ENCODE measurements around the gene MAP7D3. TPM values are rescaled to one million over a fixed set of nuclear protein-coding genes. Genes with fewer than 3 reads are reported as not detected.

The MAP7D3 gene
- total and polyA plus RNA-seq, 4 donors = 9.8 to 30.9 (median 26.7) TPM

DNA sequence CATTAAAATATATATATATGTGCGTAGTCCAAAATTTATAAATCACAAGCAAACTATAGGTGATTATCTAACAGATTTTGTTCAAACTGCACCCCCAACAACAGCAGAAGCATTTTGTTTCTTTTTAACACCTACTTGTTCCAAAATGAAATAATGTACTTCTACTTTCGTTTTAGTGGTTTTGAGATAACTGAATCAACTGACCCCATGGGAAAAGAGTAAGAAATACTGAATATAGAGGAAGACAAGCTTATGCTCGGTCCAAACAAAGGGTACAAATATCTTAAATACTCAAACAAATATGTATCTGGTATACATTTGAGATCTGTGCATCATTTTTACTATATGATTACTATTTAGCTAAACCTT lies 22.4 kb downstream of the MAP7D3 start:
- Histone ChIP-seq H3K9me3 (ENCODE audit: control insufficient read depth, low read length) (no peaks in the 10 kb centered on the region), H3K27me3 (ENCODE audit: control insufficient read depth in 1 of 2, insufficient read depth in 2 of 2, low read length in 1 of 2) (peaks cover 0 to 4% of the 10 kb centered on the region in 2 donors), H3K27ac (ENCODE audit: low read depth in 1 of 2, low read length in 2 of 2) (no peak overlapping the region), H3K4me3 (ENCODE audit: low read length in 2 of 2) (no peak overlapping the region), H3K4me1 (ENCODE audit: control insufficient read depth in 1 of 2, insufficient read depth in 2 of 2, low read length in 2 of 2) (no peaks in the 10 kb centered on the region), H3K36me3 (ENCODE audit: control insufficient read depth in 1 of 2, insufficient read depth in 2 of 2, low read length in 1 of 2) (peaks cover 0 to 5% of the 10 kb centered on the region in 2 donors)
- intact Hi-C loops (cut with DNase I) = no loop called here
- WGBS, 2 donors = 62 to 67% methylated on average over 3 of the region's 3 CpGs
- DNase-seq (no peak), ATAC-seq (ENCODE audit: low FRiP score) (no peak)

DNA sequence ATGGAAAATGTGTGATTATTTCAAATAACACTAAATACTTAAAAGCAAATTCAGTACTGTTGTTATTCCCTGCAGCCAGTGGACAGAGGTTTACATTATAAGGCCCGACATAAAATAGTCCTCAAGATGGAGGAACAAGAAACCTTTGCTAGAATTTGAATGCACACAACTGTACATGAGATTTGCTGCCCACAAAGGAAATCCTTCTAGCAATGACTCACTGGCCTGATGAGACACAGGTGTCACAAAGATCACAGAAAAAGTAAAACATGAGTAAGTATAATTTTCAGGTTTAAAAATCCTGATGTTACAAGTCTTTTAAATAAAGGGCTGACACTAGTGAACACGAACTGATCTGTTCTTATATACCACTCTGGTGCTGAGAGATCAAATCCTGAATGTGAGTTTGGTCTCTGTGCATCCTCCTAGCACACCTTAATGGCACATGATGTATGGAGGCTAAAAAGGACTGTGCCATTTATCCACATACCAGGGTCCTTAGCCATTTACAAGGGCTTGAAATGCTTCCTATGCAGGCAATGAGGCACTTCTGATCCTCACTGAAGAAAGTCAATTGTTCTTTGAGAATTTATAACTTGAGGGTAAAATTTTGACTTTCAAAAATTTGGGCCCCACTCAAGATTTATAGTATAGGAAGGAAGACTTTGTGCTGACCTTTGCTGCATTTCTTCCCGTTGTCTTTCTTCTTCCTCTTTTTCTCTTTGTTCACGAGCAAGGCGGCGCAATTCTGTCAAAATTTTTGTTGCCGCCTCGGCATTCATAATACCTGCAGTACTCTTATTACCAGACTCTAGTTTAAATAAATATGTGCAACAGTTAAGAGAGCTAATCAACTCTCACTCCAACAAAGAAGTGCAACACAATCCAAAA lies 23.0 kb downstream of the MAP7D3 start:
- WGBS, 2 donors = 77 to 87% methylated on average over 8 of the region's 8 CpGs
- H3K4me1 ChIP-seq (ENCODE audit: control insufficient read depth in 1 of 2, insufficient read depth in 2 of 2, low read length in 2 of 2) = no peaks in the 10 kb centered on the region
- ATAC-seq (ENCODE audit: low FRiP score) = no peak
- H3K9me3 ChIP-seq (ENCODE audit: control insufficient read depth, low read length) = no peaks in the 10 kb centered on the region
- H3K4me3 ChIP-seq (ENCODE audit: low read length in 2 of 2) = no peak overlapping the region
- DNase-seq = no peak
- intact Hi-C loops (cut with DNase I) = no loop called here
- peaks cover 0 to 4% of the 10 kb centered on the region in 2 donors for H3K27me3 ChIP-seq (ENCODE audit: control insufficient read depth in 1 of 2, insufficient read depth in 2 of 2, low read length in 1 of 2)
- no peak overlapping the region for H3K27ac ChIP-seq (ENCODE audit: low read depth in 1 of 2, low read length in 2 of 2)
- H3K36me3 ChIP-seq (ENCODE audit: control insufficient read depth in 1 of 2, insufficient read depth in 2 of 2, low read length in 1 of 2) = peaks cover 0 to 5% of the 10 kb centered on the region in 2 donors

DNA sequence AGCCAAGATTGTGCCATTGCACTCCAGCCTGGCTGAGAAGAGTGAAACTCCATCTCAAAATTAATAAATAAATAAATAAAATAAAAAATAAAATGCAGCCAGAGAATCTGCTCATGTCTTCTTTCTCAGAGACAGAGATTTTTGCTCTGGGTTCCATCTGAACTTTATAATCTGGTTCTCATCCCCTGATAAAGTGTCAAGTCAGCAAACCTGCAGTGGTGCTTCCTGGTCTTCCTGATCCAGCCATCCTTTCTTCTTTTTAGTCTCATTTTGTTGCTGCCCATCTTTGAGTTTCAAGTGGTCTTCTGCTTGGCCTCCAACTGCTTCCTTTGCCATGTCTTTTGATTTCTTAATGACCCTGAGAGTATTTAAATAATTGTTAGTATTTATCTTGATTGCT lies 24.1 kb downstream of the MAP7D3 start:
- intact Hi-C loops (cut with DNase I) = no loop called here
- H3K4me1 ChIP-seq (ENCODE audit: control insufficient read depth in 1 of 2, insufficient read depth in 2 of 2, low read length in 2 of 2) = no peaks in the 10 kb centered on the region
- no peak overlapping the region for H3K27ac ChIP-seq (ENCODE audit: low read depth in 1 of 2, low read length in 2 of 2)
- ATAC-seq (ENCODE audit: low FRiP score) (no peak), DNase-seq (no peak)
- no peak overlapping the region for H3K4me3 ChIP-seq (ENCODE audit: low read length in 2 of 2)
- H3K36me3 ChIP-seq (ENCODE audit: control insufficient read depth in 1 of 2, insufficient read depth in 2 of 2, low read length in 1 of 2) = peaks cover 2 to 6% of the 10 kb centered on the region in 2 donors
- peaks cover 0 to 4% of the 10 kb centered on the region in 2 donors for H3K27me3 ChIP-seq (ENCODE audit: control insufficient read depth in 1 of 2, insufficient read depth in 2 of 2, low read length in 1 of 2)
- no peaks in the 10 kb centered on the region for H3K9me3 ChIP-seq (ENCODE audit: control insufficient read depth, low read length)

DNA sequence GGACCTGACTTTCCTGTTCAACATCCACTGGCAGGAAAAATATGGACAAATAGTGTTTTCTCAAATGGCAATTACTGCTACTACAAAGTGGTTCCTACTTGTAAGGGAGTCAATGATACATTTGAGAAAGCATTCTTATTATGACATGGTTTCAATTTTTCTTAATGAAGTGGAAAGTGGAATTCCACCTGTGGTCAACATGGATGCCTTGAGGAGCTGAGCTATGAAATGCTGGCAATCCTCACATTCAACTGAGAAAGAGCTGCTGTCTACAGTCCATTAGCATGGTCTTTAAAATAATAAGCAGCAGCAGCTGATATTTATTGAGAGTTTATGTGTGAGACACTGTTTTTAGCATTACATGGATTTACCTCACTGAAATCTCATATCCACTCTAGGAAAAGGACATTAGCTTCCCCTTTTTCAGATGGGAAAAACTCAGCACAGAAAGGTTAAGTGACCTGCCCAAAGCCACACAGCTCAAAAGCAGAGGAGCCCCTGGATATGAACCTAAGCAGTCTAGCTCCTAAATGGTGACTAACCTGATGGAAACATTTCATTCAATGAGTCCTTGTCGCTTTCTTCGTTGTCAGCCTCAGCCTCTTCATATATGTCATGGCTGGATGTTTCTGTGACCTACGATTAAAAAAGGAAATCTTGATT lies 29.2 kb downstream of the MAP7D3 start:
- whole genome bisulfite sequencing, 2 donors = 89 to 95% methylated on average over 3 of the region's 3 CpGs
- no peaks in the 10 kb centered on the region for H3K9me3 ChIP-seq (ENCODE audit: control insufficient read depth, low read length)
- DNase-seq (no peak), ATAC-seq (ENCODE audit: low FRiP score) (no peak)
- no peak overlapping the region for H3K27ac ChIP-seq (ENCODE audit: low read depth in 1 of 2, low read length in 2 of 2)
- H3K27me3 ChIP-seq (ENCODE audit: control insufficient read depth in 1 of 2, insufficient read depth in 2 of 2, low read length in 1 of 2) = peaks cover 0 to 4% of the 10 kb centered on the region in 2 donors
- H3K4me3 ChIP-seq (ENCODE audit: low read length in 2 of 2) = no peak overlapping the region
- no peaks in the 10 kb centered on the region for H3K4me1 ChIP-seq (ENCODE audit: control insufficient read depth in 1 of 2, insufficient read depth in 2 of 2, low read length in 2 of 2)
- H3K36me3 ChIP-seq (ENCODE audit: control insufficient read depth in 1 of 2, insufficient read depth in 2 of 2, low read length in 1 of 2) = peaks cover 3 to 4% of the 10 kb centered on the region in 2 donors
- intact Hi-C loops (cut with DNase I) = no loop called here

DNA sequence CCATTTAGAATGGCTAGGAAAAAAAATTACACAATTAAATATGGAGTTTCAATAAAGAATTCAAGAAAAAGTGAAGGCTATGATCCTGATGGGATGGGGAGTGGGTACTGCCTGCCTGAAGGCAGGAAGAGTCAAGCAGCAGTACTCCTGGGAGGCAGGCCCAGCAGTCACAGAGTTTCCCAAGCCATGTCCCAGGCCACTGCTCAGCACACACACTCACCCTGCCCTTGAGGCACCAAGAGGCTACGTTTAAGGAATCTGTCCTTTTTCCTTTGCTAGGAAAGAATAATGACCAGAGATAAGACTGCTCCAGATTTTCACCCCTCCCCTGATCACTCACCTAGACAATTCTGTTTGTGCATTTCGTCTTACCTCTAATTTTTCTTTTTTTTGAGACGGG lies 30.2 kb downstream of the MAP7D3 start:
- Histone ChIP-seq H3K9me3 (ENCODE audit: control insufficient read depth, low read length) (no peaks in the 10 kb centered on the region), H3K27ac (ENCODE audit: low read depth in 1 of 2, low read length in 2 of 2) (no peak overlapping the region), H3K27me3 (ENCODE audit: control insufficient read depth in 1 of 2, insufficient read depth in 2 of 2, low read length in 1 of 2) (peaks cover 0 to 4% of the 10 kb centered on the region in 2 donors), H3K36me3 (ENCODE audit: control insufficient read depth in 1 of 2, insufficient read depth in 2 of 2, low read length in 1 of 2) (peaks cover 3 to 4% of the 10 kb centered on the region in 2 donors), H3K4me3 (ENCODE audit: low read length in 2 of 2) (no peak overlapping the region), H3K4me1 (ENCODE audit: control insufficient read depth in 1 of 2, insufficient read depth in 2 of 2, low read length in 2 of 2) (no peaks in the 10 kb centered on the region)
- intact Hi-C loops (cut with DNase I) = no loop called here
- ATAC-seq (ENCODE audit: low FRiP score) (no peak), DNase-seq (no peak)
- 64% methylated on average over 3 of the region's 3 CpGs for WGBS, 2 donors

DNA sequence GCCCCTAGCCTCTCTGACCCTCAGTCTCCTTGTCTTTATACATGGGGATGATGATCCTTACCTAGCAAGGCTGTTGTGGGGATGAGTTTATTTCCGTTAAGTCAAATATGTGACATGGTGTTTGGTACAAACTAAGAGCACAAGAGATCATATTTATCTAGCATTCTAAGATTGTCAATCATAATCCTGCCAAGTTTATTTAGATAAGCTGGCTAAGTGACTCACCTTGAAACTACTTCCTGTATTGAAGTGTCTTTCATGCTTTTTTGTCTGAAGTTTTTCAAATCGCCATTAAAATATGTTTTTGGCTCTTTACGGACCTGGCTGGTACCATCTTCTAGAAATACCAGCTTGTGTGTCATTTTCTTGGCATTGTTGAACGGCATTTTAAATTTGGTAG lies 30.7 kb downstream of the MAP7D3 start:
- intact Hi-C loops (cut with DNase I) = no loop called here
- H3K27me3 ChIP-seq (ENCODE audit: control insufficient read depth in 1 of 2, insufficient read depth in 2 of 2, low read length in 1 of 2) = peaks cover 0 to 2% of the 10 kb centered on the region in 2 donors
- H3K36me3 ChIP-seq (ENCODE audit: control insufficient read depth in 1 of 2, insufficient read depth in 2 of 2, low read length in 1 of 2) = peaks cover 3% of the 10 kb centered on the region in 2 donors
- H3K4me1 ChIP-seq (ENCODE audit: control insufficient read depth in 1 of 2, insufficient read depth in 2 of 2, low read length in 2 of 2) = no peaks in the 10 kb centered on the region
- H3K9me3 ChIP-seq (ENCODE audit: control insufficient read depth, low read length) = no peaks in the 10 kb centered on the region
- H3K27ac ChIP-seq (ENCODE audit: low read depth in 1 of 2, low read length in 2 of 2) = no peak overlapping the region
- no peak for DNase-seq
- 40 to 56% methylated on average over 4 of the region's 4 CpGs for WGBS, 2 donors
- ATAC-seq (ENCODE audit: low FRiP score) = no peak
- no peak overlapping the region for H3K4me3 ChIP-seq (ENCODE audit: low read length in 2 of 2)

DNA sequence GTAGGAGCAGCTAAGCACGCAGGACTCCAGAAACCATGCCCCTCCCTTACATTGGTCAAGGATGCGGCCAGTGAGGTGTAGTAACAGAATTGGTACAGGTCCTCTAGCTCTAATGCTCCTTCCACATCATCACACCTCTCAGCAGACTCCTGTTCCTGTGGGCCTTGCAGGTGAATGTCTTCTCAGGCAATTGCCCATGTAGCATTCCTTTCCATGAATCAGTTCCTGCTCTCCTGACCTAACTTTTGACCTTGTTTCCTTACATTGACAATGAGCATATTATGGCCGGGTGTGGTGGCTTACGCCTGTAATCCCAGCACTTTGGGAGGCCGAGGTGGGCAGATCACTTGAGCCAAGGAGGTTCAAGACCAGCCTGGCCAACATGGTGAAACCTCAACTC lies 31.3 kb downstream of the MAP7D3 start:
- DNase-seq (no peak), ATAC-seq (ENCODE audit: low FRiP score) (no peak)
- no peaks in the 10 kb centered on the region for H3K4me1 ChIP-seq (ENCODE audit: control insufficient read depth in 1 of 2, insufficient read depth in 2 of 2, low read length in 2 of 2)
- intact Hi-C loops (cut with DNase I) = loop anchor here in 1 of 2 donors (10.0 kb wide), 1 partner anchor 45 kb away; no protein-coding TSS in a partner anchor
- H3K4me3 ChIP-seq (ENCODE audit: low read length in 2 of 2) = no peak overlapping the region
- H3K9me3 ChIP-seq (ENCODE audit: control insufficient read depth, low read length) = no peaks in the 10 kb centered on the region
- H3K27me3 ChIP-seq (ENCODE audit: control insufficient read depth in 1 of 2, insufficient read depth in 2 of 2, low read length in 1 of 2) = no peaks in the 10 kb centered on the region
- 83 to 90% methylated on average over 5 of the region's 5 CpGs for WGBS, 2 donors
- no peak overlapping the region for H3K27ac ChIP-seq (ENCODE audit: low read depth in 1 of 2, low read length in 2 of 2)
- peaks cover 2 to 3% of the 10 kb centered on the region in 2 donors for H3K36me3 ChIP-seq (ENCODE audit: control insufficient read depth in 1 of 2, insufficient read depth in 2 of 2, low read length in 1 of 2)

DNA sequence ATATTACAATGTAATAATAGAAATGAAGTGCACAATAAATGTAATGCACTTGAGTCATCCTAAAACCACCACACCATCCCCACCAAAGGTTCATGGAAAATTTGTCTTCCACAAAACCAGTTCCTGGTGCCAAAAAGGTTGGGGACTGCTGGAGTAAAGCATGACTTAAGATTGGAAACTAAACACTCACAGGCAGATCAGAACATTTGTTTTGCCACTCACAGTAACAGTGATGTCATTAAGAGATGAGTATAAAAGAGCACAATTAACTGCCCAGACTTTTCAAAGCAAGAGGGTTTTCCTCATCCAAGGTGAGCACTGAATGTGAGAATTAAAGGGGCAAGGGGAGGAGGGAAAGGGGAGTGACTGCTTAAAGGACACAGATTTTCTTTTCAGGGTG lies 35.6 kb downstream of the MAP7D3 start:
- no peaks in the 10 kb centered on the region for H3K27me3 ChIP-seq (ENCODE audit: control insufficient read depth in 1 of 2, insufficient read depth in 2 of 2, low read length in 1 of 2)
- no peak overlapping the region for H3K27ac ChIP-seq (ENCODE audit: low read depth in 1 of 2, low read length in 2 of 2)
- no peak overlapping the region for H3K4me3 ChIP-seq (ENCODE audit: low read length in 2 of 2)
- DNase-seq (no peak), ATAC-seq (ENCODE audit: low FRiP score) (no peak)
- H3K9me3 ChIP-seq (ENCODE audit: control insufficient read depth, low read length) = no peaks in the 10 kb centered on the region
- H3K4me1 ChIP-seq (ENCODE audit: control insufficient read depth in 1 of 2, insufficient read depth in 2 of 2, low read length in 2 of 2) = no peaks in the 10 kb centered on the region
- H3K36me3 ChIP-seq (ENCODE audit: control insufficient read depth in 1 of 2, insufficient read depth in 2 of 2, low read length in 1 of 2) = peaks cover 0 to 3% of the 10 kb centered on the region in 2 donors
- intact Hi-C loops (cut with DNase I) = loop anchor here in 1 of 2 donors (10.0 kb wide), 1 partner anchor 49 kb away; no protein-coding TSS in a partner anchor
